GM12878 (cell line): ENCODE measurements around the gene LRRC45. TPM values are rescaled to one million over a fixed set of nuclear protein-coding genes. Genes with fewer than 3 reads are reported as not detected.

Experiments used
- ATF3 ChIP-seq: IDR thresholded peaks from 2 replicates; pipeline ENCODE4 v1.6.1; 2011; ENCODE audit warnings: low read depth, mild to moderate bottlenecking, low read length, moderate library complexity, borderline replicate concordance; ENCODE audit errors: extremely low read depth
- BCLAF1 ChIP-seq: fragments of 450-650 bp; IDR thresholded peaks from 2 replicates; pipeline ENCODE4 v1.6.1; 2017; ENCODE audit warnings: antibody characterized with exemption, mild to moderate bottlenecking, moderate library complexity
- BMI1 ChIP-seq: fragments of 450-650 bp; IDR thresholded peaks from 2 replicates; pipeline ENCODE4 v1.6.1; 2016; ENCODE audit warnings: mild to moderate bottlenecking, moderate library complexity, borderline replicate concordance
- CHD2 ChIP-seq: IDR thresholded peaks from 2 replicates; pipeline ENCODE4 v1.6.1; 2011; ENCODE audit warnings: low read depth, low read length, improper control_type of control experiment, borderline replicate concordance
- CREM ChIP-seq: IDR thresholded peaks from 2 replicates; pipeline ENCODE4 v1.6.1; 2014; ENCODE audit warnings: antibody characterized with exemption, low read depth
- EGR1 ChIP-seq, 2 experiments: IDR thresholded peaks; 1 replicate in 1 of 2; 2 replicates in 1 of 2; pipeline ENCODE4 v1.6.1; 2011 to 2012; ENCODE audit warnings: low read depth in 2 of 2, low read length in 2 of 2, borderline replicate concordance in 1 of 2, mild to moderate bottlenecking in 1 of 2, moderate library complexity in 1 of 2
- HCFC1 ChIP-seq: fragments of 150-350 bp; IDR thresholded peaks from 2 replicates; pipeline ENCODE4 v1.6.1; 2014; ENCODE audit warnings: low read length
- NBN ChIP-seq: fragments of 450-650 bp; IDR thresholded peaks from 2 replicates; pipeline ENCODE4 v1.6.1; 2016
- NRF1 ChIP-seq: conservative IDR thresholded peaks from 2 replicates; pipeline ENCODE4 v1.6.1; 2011; ENCODE audit warnings: mild to moderate bottlenecking, low read depth, low read length, improper control_type of control experiment
- REST ChIP-seq: IDR thresholded peaks from 2 replicates; pipeline ENCODE4 v1.6.1; 2012; ENCODE audit warnings: mild to moderate bottlenecking, low read depth, low read length
- SIX5 ChIP-seq: IDR thresholded peaks from 2 replicates; pipeline ENCODE4 v1.6.1; 2011; ENCODE audit warnings: mild to moderate bottlenecking, low read depth, low read length, moderate library complexity; ENCODE audit not compliant: severe bottlenecking
- SKIL ChIP-seq: fragments of 450-650 bp; IDR thresholded peaks from 2 replicates; pipeline ENCODE4 v1.6.1; 2017; ENCODE audit warnings: mild to moderate bottlenecking, low read depth, inconsistent platforms; ENCODE audit not compliant: poor library complexity, severe bottlenecking
- SREBF2 ChIP-seq: IDR thresholded peaks from 2 replicates; pipeline ENCODE4 v1.6.1; 2012; ENCODE audit warnings: mild to moderate bottlenecking, low read length
- TCF3 ChIP-seq: IDR thresholded peaks from 2 replicates; pipeline ENCODE4 v1.6.1; 2012; ENCODE audit warnings: low read depth, mild to moderate bottlenecking, low read length, borderline replicate concordance; ENCODE audit not compliant: insufficient read depth
- WRNIP1 ChIP-seq: IDR thresholded peaks from 2 replicates; pipeline ENCODE4 v1.6.1; 2011; ENCODE audit warnings: low read depth, low read length, improper control_type of control experiment, borderline replicate concordance
- ZBTB40 ChIP-seq: fragments of 450-650 bp; IDR thresholded peaks from 2 replicates; pipeline ENCODE4 v1.6.1; 2016; ENCODE audit warnings: mild to moderate bottlenecking, moderate library complexity, borderline replicate concordance
- polyA plus RNA-seq, 11 experiments: library from polyadenylated mRNA; depleted of rRNA in 4 of 11; unstranded in 6 of 11; stranded (reverse) in 5 of 11; fragments of >200 nt; fragmentation: Nextera tagmentation in 4 of 11; fragmentation: Illumina TruSeq in 1 of 11; extraction: Ambion mirVana in 4 of 11; extraction: Trizol in 1 of 11; gene quantifications; 1 replicate in 1 of 11; 2 replicates in 10 of 11; pipeline versions ENCODE4 v1.2.1 to v1.2.3, GENCODE V29; 2011 to 2016; ENCODE audit warnings: inconsistent platforms in 2 of 11, missing spikeins in 2 of 11, low read depth in 1 of 11
- total RNA-seq, 4 experiments: library from RNA; depleted of rRNA in 3 of 4; stranded (reverse); fragments of >200 nt in 3 of 4; fragmentation: Illumina TruSeq in 1 of 4; extraction: Trizol in 1 of 4; gene quantifications; 2 replicates each; pipeline versions ENCODE4 v1.2.1 to v1.2.3, GENCODE V29; 2013 to 2021

LRRC45 gene
- total and polyA plus RNA-seq, 10 of the 15 experiments (the other 5 are each of a cell fraction or from before 2014, with no cell fraction given), result 0.03 to 27.7 (median 10.4) TPM

GRCh38 chr17:82022310-82022980 lies 660 bp upstream of the LRRC45 start, which contains the start of gene CENPX (continued):
- TF ChIP-seq BCLAF1 (no peak), ZBTB40 (no peak), CREM (no peak), SKIL (no peak), WRNIP1 (no peak), REST (no peak), SIX5 (no peak), CHD2 (no peak), NBN (0 out of 2 replicates have a peak, but pooled peaks have one; percentile 31), HCFC1 (no peak), ATF3 (no peak), BMI1 (no peak), TCF3 (no peak), SREBF2 (no peak), EGR1 (IDR thresholded peaks at IDR 0.05; ENCODE audit: borderline replicate concordance in 1 of 2, low read depth in 2 of 2, low read length in 2 of 2) (0 out of 3 replicates have a peak, but pooled peaks of 1 of the 2 experiments have one; percentile 14), NRF1 (no peak)
